ENCODE measurements around the gene ARPC4.
"Not testable (repeated sequence)": the region's sequence is repeated elsewhere in the genome, so short reads cannot be mapped to it uniquely, and the experiment has no call there.

Gene ARPC4

GRCh38 chr3:9769426-9770275 lies 23.2 kb upstream of the ARPC4 start, which contains the start of gene CAMK1:
Gene CAMK1, minus strand, starts transcription at chr3:9769947. Its CDS starts 2,198 bp downstream, at chr3:9767749.
- peak in 1 of 2 donors; percentile 21 for DNase-seq (ENCODE audit: low read depth in 2 of 2, low spot score in 1 of 2)

- DNase-seq (ENCODE audit: low read depth in 2 of 2, low spot score in 1 of 2), result no peak
Measured at GRCh38 chr3:9770276-9770812, 22.5 kb upstream of the ARPC4 start.

DNA sequence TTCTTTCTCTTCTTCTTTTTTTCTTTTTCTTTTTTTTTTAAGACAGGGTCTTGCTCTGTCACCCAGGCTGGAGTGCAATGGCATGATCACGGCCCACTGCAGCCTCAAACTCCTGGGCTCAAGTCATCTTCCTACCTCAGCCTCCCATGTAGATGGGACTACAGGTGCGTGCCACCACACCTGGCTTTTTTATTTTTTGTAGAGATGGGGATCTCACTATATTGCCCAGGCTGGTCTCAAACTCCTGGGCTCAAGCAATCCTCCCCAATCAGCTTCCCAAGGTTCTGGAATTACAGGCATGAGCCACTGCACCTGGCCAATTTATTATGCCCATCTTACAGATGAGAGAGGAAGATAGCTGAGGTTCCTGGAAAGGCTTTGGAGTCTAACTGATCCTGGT lies 21.9 kb upstream of the ARPC4 start:
- DNase-seq (ENCODE audit: low read depth in 2 of 2, low spot score in 1 of 2), result not testable (repeated sequence)

DNA sequence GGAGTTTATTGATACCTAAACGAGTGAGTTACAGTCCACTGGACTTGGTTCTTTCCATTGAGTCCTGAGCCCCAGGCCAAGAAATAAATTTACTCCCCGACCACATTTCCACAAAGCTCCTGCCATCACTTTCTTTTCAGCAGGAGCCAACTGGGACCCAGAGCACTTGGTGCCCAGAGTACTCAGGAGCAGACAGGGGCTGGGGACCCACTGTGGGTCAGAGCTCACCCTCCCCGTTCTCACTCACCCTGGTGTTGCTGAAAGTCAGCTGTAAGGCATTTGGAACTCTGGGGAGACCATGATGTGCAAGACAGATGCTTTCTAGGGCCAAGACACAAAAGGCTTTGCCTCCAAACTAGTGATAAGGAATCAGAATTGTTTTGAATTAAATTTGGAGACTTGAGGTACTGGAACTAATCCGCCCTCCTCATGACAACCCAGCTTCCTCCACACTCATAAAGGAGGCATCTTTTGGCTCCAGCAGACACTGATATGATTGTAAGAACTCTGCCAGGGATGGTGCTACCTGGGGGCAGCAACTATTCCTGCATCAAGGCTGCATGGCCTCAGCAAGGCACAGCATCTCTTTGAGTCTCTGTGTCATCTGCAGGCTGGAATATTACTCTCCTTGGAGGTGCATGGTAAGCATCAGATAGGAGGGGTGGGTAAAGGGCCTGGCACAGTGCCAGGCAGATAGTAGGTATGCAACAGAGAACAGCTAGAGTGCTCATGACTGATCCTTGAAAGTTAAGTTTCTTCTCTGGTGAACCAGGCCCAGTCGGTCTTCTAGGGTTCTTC lies 15.8 kb upstream of the ARPC4 start:
- DNase-seq (ENCODE audit: low read depth in 2 of 2, low spot score in 1 of 2), result no peak

- no peak for DNase-seq (ENCODE audit: low read depth in 2 of 2, low spot score in 1 of 2)
Measured at GRCh38 chr3:9777694-9778021, 15.2 kb upstream of the ARPC4 start.

- peak in 1 of 2 donors; percentile 36 for DNase-seq (ENCODE audit: low read depth in 2 of 2, low spot score in 1 of 2)
Measured at GRCh38 chr3:9778143-9779074, 14.5 kb upstream of the ARPC4 start.

- no peak for DNase-seq (ENCODE audit: low read depth in 2 of 2, low spot score in 1 of 2)
Measured at GRCh38 chr3:9779075-9779593, 13.7 kb upstream of the ARPC4 start.

GRCh38 chr3:9779721-9780457 lies 13.0 kb upstream of the ARPC4 start:
- DNase-seq (ENCODE audit: low read depth in 2 of 2, low spot score in 1 of 2), result no peak

- no peak for DNase-seq (ENCODE audit: low read depth in 2 of 2, low spot score in 1 of 2)
Measured at GRCh38 chr3:9780458-9780812, 12.4 kb upstream of the ARPC4 start.

DNA sequence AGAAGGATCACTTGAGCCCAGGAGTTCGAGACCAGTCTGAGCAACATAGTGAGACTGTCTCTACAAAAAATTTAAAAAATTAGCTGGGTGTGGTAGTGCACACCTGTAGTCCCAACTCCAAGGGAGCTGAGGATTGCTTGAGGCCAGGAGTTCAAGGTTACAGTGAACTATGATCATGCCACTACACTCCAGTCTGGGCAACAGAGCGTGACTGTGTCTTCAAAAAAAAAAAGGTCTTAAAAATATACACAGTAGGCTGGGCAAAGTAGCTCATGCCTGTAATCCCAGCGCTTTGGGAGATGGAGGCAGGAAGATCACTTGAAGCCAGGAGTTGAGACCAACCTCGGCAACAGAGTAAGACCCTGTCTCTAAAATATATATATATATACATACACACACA lies 12.0 kb upstream of the ARPC4 start:
- no peak for DNase-seq (ENCODE audit: low read depth in 2 of 2, low spot score in 1 of 2)

GRCh38 chr3:9781551-9781950 lies 11.3 kb upstream of the ARPC4 start:
- no peak for DNase-seq (ENCODE audit: low read depth in 2 of 2, low spot score in 1 of 2)

DNA sequence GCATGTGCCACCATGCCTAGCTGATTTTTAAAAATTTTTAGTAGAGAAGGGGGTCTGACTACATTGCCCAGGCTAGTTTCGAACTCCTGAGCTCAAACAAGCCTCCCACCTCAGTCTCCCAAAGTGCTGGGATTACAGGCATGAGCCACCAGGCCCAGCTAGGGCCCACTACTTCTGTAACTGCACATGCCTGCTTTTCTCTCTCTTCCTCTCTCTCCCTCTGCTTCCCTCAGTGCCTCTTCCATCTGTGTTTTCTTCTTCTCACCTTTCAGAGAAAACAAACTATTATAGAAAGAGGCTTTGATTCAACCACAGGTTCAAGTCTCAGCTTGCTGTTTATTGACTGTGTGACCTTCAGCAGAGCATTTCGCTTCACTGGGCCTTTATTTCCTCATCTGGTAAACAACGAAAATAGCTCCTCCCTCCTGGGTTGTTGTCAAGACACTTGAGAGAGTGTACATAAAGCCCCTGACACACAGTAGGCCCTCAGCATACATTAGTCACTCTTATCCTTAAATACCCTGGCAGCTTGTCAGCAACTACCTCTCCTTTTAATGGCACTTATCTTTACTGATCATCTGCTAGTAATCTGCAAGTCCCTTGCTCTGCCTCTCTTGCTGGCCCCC lies 10.8 kb upstream of the ARPC4 start:
- no peak for DNase-seq (ENCODE audit: low read depth in 2 of 2, low spot score in 1 of 2)

DNA sequence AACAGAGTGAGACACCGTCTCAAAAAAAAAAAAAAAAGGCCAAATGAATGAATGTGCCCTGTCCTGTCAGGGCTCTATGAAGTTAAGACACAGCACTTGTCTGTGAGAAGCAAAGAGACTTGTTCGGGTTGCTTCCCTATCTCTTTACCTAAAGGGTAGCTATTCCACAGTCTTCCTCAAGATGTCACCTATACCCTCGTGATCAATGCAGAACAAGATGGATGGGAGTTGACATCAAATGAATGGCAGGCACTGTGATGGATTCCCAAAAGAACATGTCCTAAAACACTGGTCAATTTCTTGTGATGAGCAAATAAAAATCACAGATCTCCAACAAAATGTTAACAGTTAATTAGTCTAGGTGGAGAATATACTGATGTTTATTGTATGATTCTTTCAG lies 10.1 kb upstream of the ARPC4 start:
- no peak for DNase-seq (ENCODE audit: low read depth in 2 of 2, low spot score in 1 of 2)

DNA sequence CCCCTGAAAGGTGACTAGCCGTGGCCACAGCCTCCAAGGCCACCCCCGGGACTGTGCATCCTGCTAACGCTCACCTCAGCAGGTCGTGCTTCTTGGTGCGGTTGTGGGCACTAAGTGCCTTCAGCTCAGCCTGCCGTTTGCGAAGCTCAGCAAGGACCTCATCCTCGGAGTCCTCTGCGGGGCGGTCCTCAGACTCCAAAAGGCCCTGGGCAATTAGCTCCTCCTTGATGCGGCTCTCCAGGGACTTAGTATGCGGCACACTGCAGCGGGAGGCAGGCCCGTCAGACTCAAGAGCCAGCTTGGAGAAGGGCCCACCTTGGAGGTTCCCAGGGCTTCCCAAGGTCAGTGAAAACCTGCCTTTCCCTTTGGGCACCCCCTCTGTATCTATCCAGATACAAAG lies 8.9 kb upstream of the ARPC4 start:
- DNase-seq (ENCODE audit: low read depth in 2 of 2, low spot score in 1 of 2), result no peak

DNA sequence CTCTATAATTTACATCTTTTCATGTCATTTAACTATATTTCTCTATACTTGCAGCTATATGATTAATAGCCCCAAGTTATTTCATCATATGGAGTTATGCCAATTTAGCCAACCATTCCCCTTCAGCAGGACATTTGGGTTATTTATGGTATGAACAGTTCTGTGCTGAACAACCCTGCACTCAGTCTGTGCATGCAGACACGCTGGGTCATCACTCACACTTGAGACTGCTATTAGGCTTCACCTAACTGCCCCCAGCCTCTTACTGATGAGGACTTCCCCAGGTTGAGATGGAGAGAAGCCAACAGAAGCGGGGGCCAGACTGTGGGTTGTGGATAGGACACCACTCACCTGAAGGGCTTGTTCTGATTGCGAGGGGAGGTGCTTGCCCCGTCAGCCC lies 7.9 kb upstream of the ARPC4 start:
- no peak for DNase-seq (ENCODE audit: low read depth in 2 of 2, low spot score in 1 of 2)

- no peak for DNase-seq (ENCODE audit: low read depth in 2 of 2, low spot score in 1 of 2)
Measured at GRCh38 chr3:9785602-9786001, 7.3 kb upstream of the ARPC4 start.

DNA sequence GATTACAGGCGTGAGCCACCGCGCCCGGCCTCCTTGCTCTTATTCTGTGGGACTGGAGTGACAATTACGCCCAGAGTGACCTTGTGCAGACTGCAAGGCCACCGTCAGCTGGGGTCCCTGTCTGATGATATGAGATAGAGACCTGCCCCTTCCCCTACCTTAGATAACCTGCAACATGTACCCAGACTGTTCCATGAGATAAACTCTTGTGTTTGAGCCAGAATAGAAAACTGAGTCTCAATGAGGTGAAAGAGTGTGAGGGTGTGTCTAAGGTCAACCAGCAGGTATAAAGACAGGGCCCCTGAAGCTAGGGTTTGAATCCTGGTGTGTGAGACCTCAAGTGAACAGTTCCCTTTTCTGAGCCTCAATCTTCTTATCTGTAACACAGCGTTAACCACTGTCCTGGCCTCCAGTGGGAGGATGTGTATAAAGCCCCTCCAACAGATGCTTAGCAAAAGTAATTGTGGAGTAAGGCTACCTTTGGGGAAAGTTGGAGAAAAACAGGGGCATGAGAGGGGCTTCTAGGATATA lies 6.6 kb upstream of the ARPC4 start:
- DNase-seq (ENCODE audit: low read depth in 2 of 2, low spot score in 1 of 2), result no peak

DNA sequence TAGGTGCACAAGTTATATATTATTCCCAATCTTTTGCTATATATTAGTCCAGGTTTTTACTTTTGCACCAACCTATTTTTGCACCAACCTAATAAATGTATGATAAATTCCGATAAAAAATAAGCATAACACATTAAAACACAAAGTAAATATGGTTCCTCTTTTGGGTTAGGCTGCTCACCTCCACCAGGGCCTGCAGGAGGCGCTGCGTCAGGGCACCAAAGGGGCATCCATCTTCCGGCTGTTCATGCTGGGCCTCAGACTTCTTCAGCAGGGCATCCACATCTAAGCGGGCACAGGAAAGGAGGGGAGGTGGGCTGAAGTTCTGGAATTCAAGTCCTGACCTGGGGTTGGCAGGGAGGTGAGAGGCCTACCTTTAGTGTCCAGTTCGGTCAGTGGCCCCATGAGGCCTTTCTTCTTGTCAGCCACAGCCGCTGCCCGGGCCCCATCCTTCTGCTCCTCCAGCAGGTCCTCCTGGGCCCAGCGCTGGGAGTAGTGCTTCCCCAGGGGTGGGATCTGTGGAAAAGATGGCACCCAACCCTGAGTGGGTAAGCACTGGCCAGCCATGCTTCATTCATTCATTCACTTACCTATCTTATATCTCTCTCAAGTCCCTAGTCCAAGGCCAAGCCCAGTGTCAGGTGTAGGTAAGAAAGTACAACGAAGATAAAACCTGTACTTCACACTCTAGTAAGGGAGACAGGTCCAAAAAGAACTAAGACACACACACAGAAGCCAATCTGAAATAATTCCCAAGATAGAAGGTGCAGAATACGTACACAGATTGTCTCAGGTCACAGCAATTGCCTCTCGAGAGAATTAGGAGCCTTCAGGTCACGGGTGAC lies 5.8 kb upstream of the ARPC4 start:
- no peak for DNase-seq (ENCODE audit: low read depth in 2 of 2, low spot score in 1 of 2)

DNA sequence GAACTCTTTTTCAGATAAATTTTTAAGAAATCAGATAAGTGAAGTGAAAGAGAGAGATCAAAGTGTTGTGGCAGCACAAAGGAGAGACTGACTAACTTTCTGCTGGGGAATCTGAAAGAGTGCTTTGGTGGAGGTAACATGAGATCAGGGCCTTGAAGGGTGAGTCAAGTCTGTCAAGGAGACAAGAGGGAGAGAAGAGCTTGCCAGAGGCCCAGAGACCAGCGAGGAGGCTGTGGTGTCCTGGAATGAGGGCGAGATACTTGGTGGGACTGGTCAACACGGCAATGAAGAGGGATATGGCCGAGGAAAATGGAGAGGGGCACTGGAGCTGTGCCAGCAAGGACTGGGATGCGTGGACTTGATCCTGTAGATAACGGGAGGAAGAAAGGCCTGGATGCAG lies 5.2 kb upstream of the ARPC4 start:
- DNase-seq (ENCODE audit: low read depth in 2 of 2, low spot score in 1 of 2), result no peak
